A172 (cell line): ENCODE results near the gene C5orf24. TPM values are rescaled to one million over a fixed set of nuclear protein-coding genes. Genes with fewer than 3 reads are reported as not detected.

Experiments
- total RNA-seq: library from RNA; depleted of rRNA; stranded (reverse); fragments of >200 nt; shearing (Covaris generic); gene quantifications from 2 replicates; pipeline ENCODE4 v1.2.3, GENCODE V29; 2014; rRNA removed

The C5orf24 gene
- total RNA-seq, 1 experiment from 2014 or later = 48.6 TPM

Other genes with a start within 250 kb of the C5orf24 start
- 105 and 153 TPM in 2 replicates for gene SAR1B, start 213.1 kb upstream of the C5orf24 start, total RNA-seq
- gene SEC24A, start 197.2 kb upstream of the C5orf24 start, total RNA-seq = 19.0 and 20.3 TPM in 2 replicates
- 37.8 and 45.5 TPM in 2 replicates for gene CAMLG, start 107.4 kb upstream of the C5orf24 start, total RNA-seq
- gene DDX46, start 87.2 kb upstream of the C5orf24 start, total RNA-seq = 37.8 and 41.8 TPM in 2 replicates
- gene TXNDC15, start 28.4 kb downstream of the C5orf24 start, total RNA-seq = 109 and 130 TPM in 2 replicates
- gene PCBD2, start 59.2 kb downstream of the C5orf24 start, total RNA-seq = 5.5 and 6.0 TPM in 2 replicates
- gene CATSPER3, start 121.9 kb downstream of the C5orf24 start, total RNA-seq = not detected in 2 replicates
- gene PITX1, start 188.3 kb downstream of the C5orf24 start, total RNA-seq = 43.7 and 49.3 TPM in 2 replicates